Measurements from ENCODE around the gene IL13. TPM values are rescaled to one million over a fixed set of nuclear protein-coding genes. Genes with fewer than 3 reads are reported as not detected.

IL13 gene
- total RNA-seq, 1 experiment from 2014 or later: not detected

- H3K36me3 ChIP-seq (ENCODE audit: insufficient read depth, low read length, poor library complexity, severe bottlenecking): peaks cover 21% of the 10 kb centered on the region
- no peak for DNase-seq (ENCODE audit: low spot score)
- intact Hi-C loops (cut with micrococcal nuclease; ENCODE audit: unreplicated experiment): no loop called here
- H3K4me1 ChIP-seq (ENCODE audit: insufficient read depth, low read length, poor library complexity, severe bottlenecking): no peaks in the 10 kb centered on the region
- ChIA-PET CTCF (no interaction called here), POLR2A (ENCODE audit: low non-redundant PET) (interaction anchor here (0.6 kb wide), 1 partner anchor 384 kb away, joined by 3 read pairs; no protein-coding TSS in a partner anchor)
- no TSS peak for BruUV-seq (replicated peaks)
- H3K27ac ChIP-seq (ENCODE audit: low read depth, low read length, poor library complexity, severe bottlenecking): no peak overlapping the region
- no peaks in the 10 kb centered on the region for H3K27me3 ChIP-seq (replicated peaks; ENCODE audit: insufficient read depth, low read depth, low read length, poor library complexity)
- H3K4me3 ChIP-seq (ENCODE audit: low read depth, low read length, poor library complexity, severe bottlenecking): no peak overlapping the region
- no peaks in the 10 kb centered on the region for H3K9me3 ChIP-seq (ENCODE audit: low read depth, low read length, poor library complexity, severe bottlenecking)
- TF ChIP-seq EZH2 (IDR thresholded peaks at IDR 0.05; ENCODE audit: borderline replicate concordance, low read depth, low read length, poor library complexity, severe bottlenecking) (no peak), CTCF (conservative IDR thresholded peaks at IDR 0.05; ENCODE audit: low read depth, low read length) (no peak)
These were observed 16.7 kb upstream of the IL13 start for GRCh38 chr5:132641241-132641723.

GRCh38 chr5:132641841-132642240, 16.1 kb upstream of the IL13 start:
- Histone ChIP-seq H3K27me3 (replicated peaks; ENCODE audit: insufficient read depth, low read depth, low read length, poor library complexity) (no peaks in the 10 kb centered on the region), H3K4me1 (ENCODE audit: insufficient read depth, low read length, poor library complexity, severe bottlenecking) (no peaks in the 10 kb centered on the region), H3K27ac (ENCODE audit: low read depth, low read length, poor library complexity, severe bottlenecking) (no peak overlapping the region), H3K4me3 (ENCODE audit: low read depth, low read length, poor library complexity, severe bottlenecking) (no peak overlapping the region), H3K36me3 (ENCODE audit: insufficient read depth, low read length, poor library complexity, severe bottlenecking) (peaks cover 21% of the 10 kb centered on the region), H3K9me3 (ENCODE audit: low read depth, low read length, poor library complexity, severe bottlenecking) (no peaks in the 10 kb centered on the region)
- DNase-seq (ENCODE audit: low spot score): no peak
- ChIA-PET CTCF (no interaction called here), POLR2A (ENCODE audit: low non-redundant PET) (interaction anchor here (0.6 kb wide), 1 partner anchor 384 kb away, joined by 3 read pairs; no protein-coding TSS in a partner anchor)
- intact Hi-C loops (cut with micrococcal nuclease; ENCODE audit: unreplicated experiment): no loop called here
- TF ChIP-seq CTCF (conservative IDR thresholded peaks at IDR 0.05; ENCODE audit: low read depth, low read length) (no peak), EZH2 (IDR thresholded peaks at IDR 0.05; ENCODE audit: borderline replicate concordance, low read depth, low read length, poor library complexity, severe bottlenecking) (no peak)
- no TSS peak for BruUV-seq (replicated peaks)

GRCh38 chr5:132644177-132644576, 13.8 kb upstream of the IL13 start:
- H3K36me3 ChIP-seq (ENCODE audit: insufficient read depth, low read length, poor library complexity, severe bottlenecking): peaks cover 14% of the 10 kb centered on the region
- H3K9me3 ChIP-seq (ENCODE audit: low read depth, low read length, poor library complexity, severe bottlenecking): no peaks in the 10 kb centered on the region
- H3K27me3 ChIP-seq (replicated peaks; ENCODE audit: insufficient read depth, low read depth, low read length, poor library complexity): no peaks in the 10 kb centered on the region
- ChIA-PET POLR2A (ENCODE audit: low non-redundant PET) (no interaction called here), CTCF (no interaction called here)
- H3K4me3 ChIP-seq (ENCODE audit: low read depth, low read length, poor library complexity, severe bottlenecking): no peak overlapping the region
- no peak overlapping the region for H3K27ac ChIP-seq (ENCODE audit: low read depth, low read length, poor library complexity, severe bottlenecking)
- H3K4me1 ChIP-seq (ENCODE audit: insufficient read depth, low read length, poor library complexity, severe bottlenecking): no peaks in the 10 kb centered on the region
- no TSS peak for BruUV-seq (replicated peaks)
- TF ChIP-seq CTCF (conservative IDR thresholded peaks at IDR 0.05; ENCODE audit: low read depth, low read length) (no peak), EZH2 (IDR thresholded peaks at IDR 0.05; ENCODE audit: borderline replicate concordance, low read depth, low read length, poor library complexity, severe bottlenecking) (no peak)
- intact Hi-C loops (cut with micrococcal nuclease; ENCODE audit: unreplicated experiment): no loop called here
- no peak for DNase-seq (ENCODE audit: low spot score)
